GM21528 (cell line): ENCODE measurements around the gene HNF1A.

Experiments used
- ATAC-seq: cut with Tn5 transposase; IDR thresholded peaks from one replicate; pipeline ENCODE4 v1.9.1; 2021; ENCODE audit warnings: mild to moderate bottlenecking, moderate library complexity; ENCODE audit not compliant: unreplicated experiment, low FRiP score

HNF1A gene

GRCh38 chr12:120983759-120984158 is 5.4 kb downstream of the HNF1A start:
- no peak for ATAC-seq

- ATAC-seq: no peak
Measured at GRCh38 chr12:120984351-120984898, 6.1 kb downstream of the HNF1A start.

- no peak for ATAC-seq
Measured at GRCh38 chr12:120988234-120988633, 9.9 kb downstream of the HNF1A start.

GRCh38 chr12:120988658-120989057 is 10.3 kb downstream of the HNF1A start:
- ATAC-seq: no peak

- no peak for ATAC-seq
Measured at GRCh38 chr12:120989687-120990086, 11.3 kb downstream of the HNF1A start.

- no peak for ATAC-seq
Measured at GRCh38 chr12:120990487-120991055, 12.2 kb downstream of the HNF1A start.

GRCh38 chr12:120991965-120992364 is 13.6 kb downstream of the HNF1A start:
- no peak for ATAC-seq

- ATAC-seq: no peak
Measured at GRCh38 chr12:120992989-120993388, 14.6 kb downstream of the HNF1A start.

GRCh38 chr12:120993496-120993895 is 15.2 kb downstream of the HNF1A start:
- ATAC-seq: no peak

- ATAC-seq: no peak
Measured at GRCh38 chr12:120994059-120994458, 15.7 kb downstream of the HNF1A start.

GRCh38 chr12:120994589-120995337 is 16.4 kb downstream of the HNF1A start:
- ATAC-seq: no peak

GRCh38 chr12:120996133-120996746 is 17.9 kb downstream of the HNF1A start:
- ATAC-seq: no peak

GRCh38 chr12:120997448-120997847 is 19.1 kb downstream of the HNF1A start:
- no peak for ATAC-seq

GRCh38 chr12:120998435-120998834 is 20.1 kb downstream of the HNF1A start:
- no peak for ATAC-seq

GRCh38 chr12:120999191-121000120 is 21.1 kb downstream of the HNF1A start:
- ATAC-seq: no peak

GRCh38 chr12:121000530-121000929 is 22.2 kb downstream of the HNF1A start:
- no peak for ATAC-seq

GRCh38 chr12:121001060-121001459 is 22.7 kb downstream of the HNF1A start:
- no peak for ATAC-seq

- ATAC-seq: no peak
Measured at GRCh38 chr12:121001841-121002483, 23.6 kb downstream of the HNF1A start.

- ATAC-seq: no peak
Measured at GRCh38 chr12:121003650-121004049, 25.3 kb downstream of the HNF1A start.

GRCh38 chr12:121004253-121004815 is 26.0 kb downstream of the HNF1A start:
- ATAC-seq: no peak
